Fibroblast of skin of back (primary cell): ENCODE measurements around the gene KAT2B.
A peak's percentile ranks its signal among the peaks of the same experiment; 100 is the strongest.

ENCODE experiments used
- DNase-seq: peaks from one replicate; pipeline ENCODE4 v3.0.0-alpha.2; 2013

The KAT2B gene

DNA sequence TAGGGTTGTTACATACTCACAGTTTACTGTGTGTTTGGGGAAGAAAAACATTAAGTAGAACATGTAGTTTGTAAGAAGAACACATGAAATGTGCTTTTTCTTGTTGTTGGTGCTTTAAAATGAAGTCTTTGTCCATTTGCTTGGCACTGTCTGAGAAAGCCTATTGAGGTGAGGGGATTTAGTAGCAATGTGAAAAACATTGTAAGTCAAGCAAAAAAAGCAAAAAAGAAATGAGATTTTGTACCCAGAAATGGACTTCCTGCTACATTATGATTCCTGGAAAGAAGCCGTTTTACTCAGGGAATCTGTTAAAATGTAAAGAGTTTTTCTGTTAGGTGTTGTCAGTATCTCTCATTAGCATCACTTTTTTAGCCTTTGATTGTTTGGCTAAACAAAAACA lies 59.9 kb downstream of the KAT2B start:
- DNase-seq, result no peak

- no peak for DNase-seq
These were observed 60.8 kb downstream of the KAT2B start for GRCh38 chr3:20101041-20101440.

DNA sequence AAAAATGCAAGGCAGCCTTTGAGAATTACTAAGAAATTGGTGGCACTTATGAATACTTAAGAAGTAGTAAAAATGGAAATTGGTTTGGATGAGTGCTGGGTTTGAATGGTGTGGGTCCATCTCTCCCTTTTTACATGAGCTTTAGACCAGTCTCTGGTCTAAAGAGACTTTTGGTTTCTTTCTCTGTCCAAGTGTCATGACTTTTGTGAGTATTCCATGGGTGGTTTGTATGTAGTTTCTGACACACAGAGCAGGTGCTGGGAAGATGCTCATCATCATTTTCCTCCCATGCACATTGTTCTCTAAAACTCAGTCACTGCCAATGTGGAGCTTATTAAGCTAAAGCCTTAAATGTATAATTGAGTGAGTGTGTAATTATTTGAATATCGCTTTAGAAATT lies 63.5 kb downstream of the KAT2B start:
- no peak for DNase-seq

DNA sequence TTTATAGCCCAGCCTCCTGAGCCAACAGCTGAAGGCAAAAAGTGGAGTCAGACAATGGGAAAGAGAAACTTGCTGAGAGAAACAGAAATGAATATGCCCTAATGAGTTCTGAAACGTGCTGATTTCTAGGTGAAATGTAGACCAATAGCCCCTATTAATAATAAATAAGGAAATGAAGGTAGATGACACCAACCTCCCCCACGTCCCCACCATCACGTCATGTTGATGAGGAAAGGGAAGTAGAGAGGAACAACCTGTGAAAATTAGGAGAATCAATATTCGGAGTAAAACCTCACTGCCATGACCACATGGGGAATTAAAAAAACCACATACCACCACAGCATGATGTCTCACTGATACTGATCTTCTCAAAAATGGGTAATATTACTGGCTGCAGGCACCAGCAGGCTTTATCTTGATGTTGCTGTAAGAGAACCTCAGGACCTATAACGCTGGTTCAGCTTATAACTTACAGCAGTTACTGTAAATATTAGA lies 64.0 kb downstream of the KAT2B start:
- no peak for DNase-seq

DNA sequence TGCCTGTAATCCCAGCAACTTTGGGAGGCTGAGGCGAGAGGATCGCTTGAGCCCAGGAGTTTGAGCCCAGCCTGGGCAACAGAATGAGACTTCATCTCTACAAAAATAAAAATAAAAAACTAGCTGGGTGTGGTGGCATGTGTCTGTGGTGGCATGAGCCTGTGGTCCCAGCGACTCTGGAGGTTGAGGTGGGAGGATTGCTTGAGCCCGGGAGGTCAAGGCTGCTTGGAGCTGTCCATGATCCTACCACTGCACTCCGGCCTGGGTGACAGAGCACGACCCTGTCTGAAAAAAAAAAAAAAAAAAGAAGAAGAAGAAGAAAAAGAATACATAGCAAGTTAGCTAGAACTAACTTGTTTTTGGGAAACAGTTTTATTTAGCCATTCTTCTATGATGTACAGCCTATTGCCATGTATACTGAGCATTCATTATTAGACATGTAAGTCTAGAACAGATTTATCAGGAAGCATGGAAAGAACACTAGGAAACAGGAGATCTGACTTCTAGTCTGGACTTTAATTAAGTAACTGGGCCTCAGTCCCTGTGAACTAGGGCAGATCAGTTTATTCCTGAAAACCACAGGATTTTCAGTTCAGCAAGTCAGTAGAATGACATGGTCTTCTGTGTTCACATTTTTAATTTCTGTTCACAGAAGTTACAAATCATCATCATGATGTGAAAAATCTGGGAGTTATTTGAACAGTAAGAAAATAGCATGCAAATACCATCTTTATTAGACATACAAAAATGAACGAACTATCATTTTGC lies 65.5 kb downstream of the KAT2B start:
- no peak for DNase-seq

DNA sequence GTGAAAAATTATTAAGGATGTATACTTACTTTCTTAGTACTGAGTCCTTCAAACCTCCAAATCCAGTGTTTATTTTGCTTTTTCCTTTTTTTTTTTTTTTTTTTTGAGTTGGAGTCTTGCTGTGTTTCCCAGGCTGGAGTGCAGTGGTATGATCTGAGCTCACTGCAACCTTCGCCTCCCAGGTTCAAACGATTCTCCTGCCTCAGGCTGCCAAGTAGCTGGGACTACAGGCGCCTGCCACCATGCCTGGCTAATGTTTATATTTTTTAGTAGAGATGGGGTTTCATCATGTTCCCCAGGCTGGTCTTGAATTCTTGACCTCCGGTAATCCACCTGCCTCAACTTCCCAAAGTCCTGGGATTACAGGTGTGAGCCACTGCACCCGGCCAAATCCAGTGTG lies 67.5 kb downstream of the KAT2B start:
- DNase-seq, result no peak

- DNase-seq, result no peak
These were observed 68.6 kb downstream of the KAT2B start for GRCh38 chr3:20108869-20109268.

GRCh38 chr3:20110826-20111225 lies 70.6 kb downstream of the KAT2B start:
- no peak for DNase-seq

GRCh38 chr3:20111836-20112235 lies 71.6 kb downstream of the KAT2B start:
- DNase-seq, result no peak

- DNase-seq, result peak; percentile 12
These were observed 80.8 kb downstream of the KAT2B start for GRCh38 chr3:20121088-20121487.

DNA sequence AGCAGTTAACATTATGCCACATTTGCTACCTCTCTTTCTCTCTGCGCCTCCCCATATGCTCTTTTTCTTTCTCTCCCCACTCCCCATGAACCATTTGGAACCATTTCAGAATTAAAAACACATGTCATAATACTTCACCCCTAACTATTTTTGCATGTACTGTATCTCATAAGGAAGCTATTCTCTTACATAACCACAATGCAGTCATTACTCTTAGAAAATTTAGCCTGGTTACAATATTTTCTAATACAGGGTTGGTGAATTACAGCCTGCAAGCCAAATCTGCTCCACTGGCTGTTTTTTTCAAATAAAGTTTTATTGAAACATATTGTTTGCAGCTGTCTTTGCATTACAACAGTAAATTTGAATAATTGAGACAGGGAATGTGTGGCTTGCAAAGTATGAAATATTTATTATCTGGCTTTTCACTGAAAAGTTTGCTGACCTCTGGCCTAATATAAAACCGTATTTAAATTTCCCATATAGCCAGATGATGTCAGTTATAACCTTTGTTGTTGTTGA lies 82.9 kb downstream of the KAT2B start:
- DNase-seq, result no peak

- no peak for DNase-seq
These were observed 85.0 kb downstream of the KAT2B start for GRCh38 chr3:20125289-20125688.

GRCh38 chr3:20125897-20126296 lies 85.7 kb downstream of the KAT2B start:
- DNase-seq, result no peak

DNA sequence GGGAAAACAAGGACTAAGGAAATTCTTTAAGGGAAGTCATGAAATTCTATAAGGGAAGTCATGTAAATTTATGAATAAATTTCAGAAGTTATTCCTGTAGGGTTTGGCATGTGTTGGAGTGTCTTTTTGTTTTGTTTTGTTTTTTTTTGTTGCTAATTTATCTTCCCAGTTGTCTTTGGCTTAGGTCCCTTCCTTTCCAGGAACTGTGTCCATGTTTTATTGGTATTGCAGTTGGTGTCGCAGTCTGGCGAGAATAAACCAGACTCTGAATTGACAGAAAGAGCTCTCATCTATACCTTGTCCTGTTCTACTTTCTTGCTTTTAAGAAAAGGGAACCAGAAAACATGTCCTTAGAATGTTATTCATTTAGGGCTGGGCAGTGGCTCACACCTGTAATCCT lies 88.1 kb downstream of the KAT2B start:
- no peak for DNase-seq

DNA sequence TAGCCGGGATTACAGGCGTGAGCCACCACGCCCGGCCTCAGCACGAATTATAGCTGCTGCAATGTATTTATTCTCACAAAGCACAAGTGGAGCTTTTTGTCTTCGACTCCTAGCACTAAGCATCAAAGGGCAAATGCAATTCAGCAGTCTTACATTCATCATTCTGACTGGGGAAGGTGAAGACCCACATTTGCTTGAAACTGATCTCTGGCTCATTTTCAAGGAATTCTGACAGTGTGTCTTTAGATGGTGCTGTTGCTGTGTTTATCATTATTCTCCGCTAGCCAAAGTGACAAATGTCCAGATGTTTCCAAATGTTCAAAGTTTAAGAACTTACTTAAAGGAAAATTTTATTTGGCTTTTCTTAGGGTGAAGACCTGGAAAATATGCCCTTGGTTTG lies 89.9 kb downstream of the KAT2B start:
- no peak for DNase-seq

DNA sequence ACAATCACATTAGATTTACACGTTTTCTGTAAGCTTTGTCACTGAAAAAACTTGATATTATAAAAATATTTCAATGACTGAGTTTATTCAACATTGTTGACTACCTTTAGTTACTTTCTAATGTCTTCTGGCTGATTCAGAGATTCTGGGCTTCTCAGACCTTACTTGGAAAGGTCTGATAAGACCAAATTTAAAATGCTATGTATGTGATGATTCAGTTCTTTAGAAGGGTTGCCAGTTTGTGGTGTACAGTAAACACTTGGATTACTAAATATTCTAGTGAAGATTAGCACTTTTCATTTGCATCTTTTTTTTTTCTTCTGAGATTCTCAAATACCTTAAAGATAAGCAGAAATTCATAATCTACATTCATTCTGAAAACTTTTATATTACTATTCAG lies 96.0 kb downstream of the KAT2B start:
- DNase-seq, result no peak

DNA sequence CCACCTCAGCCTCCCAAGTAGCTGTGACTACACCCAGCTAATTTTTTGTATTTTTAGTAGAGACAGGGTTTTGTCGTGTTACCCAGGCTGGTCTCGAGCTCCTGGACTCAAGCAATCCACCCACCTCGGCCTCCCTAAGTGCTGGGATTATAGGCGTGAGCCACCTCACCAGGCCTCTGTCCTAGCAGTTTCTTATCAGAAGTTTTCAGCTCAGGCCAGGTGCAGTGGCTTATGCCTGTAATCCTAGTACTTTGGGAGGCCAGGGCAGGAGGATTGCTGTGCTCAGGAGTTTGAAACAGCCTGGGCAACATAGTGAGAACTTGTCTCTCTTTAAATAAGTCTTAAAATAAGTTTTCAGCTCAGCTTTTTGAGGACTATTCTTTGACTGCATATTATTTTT lies 97.4 kb downstream of the KAT2B start:
- DNase-seq, result no peak

- no peak for DNase-seq
These were observed 100.6 kb downstream of the KAT2B start for GRCh38 chr3:20140881-20141280.

DNA sequence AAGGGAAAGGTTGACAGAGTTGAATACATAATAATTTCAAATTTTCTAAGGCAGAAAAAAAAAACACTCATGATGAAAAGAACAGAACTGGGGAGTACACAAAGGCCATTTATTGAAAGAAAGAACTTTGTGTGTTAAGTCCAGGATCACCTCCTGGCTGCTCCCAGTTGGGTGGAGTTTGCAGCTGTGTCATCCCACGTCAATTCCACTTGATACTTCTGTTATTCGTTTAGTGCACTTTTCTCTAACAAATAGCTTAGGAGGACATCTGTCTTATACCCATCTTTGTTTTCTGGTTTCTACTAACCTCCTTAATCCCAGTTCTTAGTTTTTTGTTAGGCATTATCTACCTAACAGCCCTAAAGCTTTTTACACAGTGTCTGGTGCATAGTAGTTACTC lies 101.1 kb downstream of the KAT2B start:
- DNase-seq, result no peak

DNA sequence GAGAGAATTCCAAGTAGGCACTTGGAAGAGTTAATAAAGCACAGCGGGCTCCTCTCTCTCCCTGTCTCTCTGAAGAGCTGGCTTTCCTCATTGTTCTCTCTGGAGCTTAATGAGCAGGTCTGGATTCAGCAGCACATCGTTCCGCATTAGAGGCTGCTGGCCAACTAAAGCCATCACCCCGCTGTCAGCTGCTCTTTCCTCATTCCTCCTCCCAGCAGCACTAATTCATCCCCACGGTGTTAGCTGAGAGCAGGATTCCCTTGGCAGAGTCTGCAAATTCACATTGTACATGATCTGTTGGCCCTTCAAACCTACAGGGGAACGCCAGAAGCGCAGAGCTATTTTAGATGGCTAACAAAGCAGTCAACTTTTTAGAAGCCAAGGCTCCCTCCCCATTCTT lies 101.6 kb downstream of the KAT2B start:
- peak; percentile 3 for DNase-seq

DNA sequence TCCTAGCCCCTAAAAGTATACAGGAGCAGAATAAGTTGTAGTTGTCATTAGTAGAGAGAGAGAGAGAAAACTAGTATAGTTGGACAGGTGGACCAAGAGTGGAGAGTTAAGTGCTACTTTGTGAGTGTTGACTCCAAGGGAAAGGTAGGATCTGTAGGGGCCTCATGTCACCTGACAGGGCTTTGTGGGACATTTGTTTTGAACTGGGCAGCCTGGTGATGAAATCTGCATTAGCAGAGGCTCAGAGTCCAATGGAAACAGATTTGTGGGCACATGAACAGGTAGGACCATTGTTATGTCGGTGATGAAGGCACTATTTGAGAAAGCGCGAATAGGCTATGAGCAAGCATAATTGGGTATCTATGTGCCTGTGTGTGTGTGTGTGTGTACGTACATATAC lies 102.3 kb downstream of the KAT2B start:
- DNase-seq, result no peak

DNA sequence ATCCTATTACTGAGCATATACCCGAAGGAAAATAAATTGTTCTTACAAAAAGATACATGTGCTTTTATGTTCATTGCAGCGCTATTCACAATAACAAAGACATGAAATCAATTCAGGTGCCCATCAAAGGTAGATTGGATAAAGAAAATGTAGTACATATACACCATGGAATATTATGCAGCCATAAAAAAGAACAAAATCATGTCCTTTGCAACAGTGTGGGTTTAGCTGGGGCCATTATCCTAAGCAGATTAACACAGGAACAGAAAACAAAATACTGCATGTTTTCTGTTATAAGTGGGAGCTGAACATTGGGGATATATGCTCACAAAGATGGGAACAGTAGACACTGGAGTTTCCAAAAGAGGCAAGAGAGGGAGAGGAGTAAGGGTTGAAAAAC lies 103.3 kb downstream of the KAT2B start:
- no peak for DNase-seq

GRCh38 chr3:20145874-20146273 lies 105.6 kb downstream of the KAT2B start:
- no peak for DNase-seq

DNA sequence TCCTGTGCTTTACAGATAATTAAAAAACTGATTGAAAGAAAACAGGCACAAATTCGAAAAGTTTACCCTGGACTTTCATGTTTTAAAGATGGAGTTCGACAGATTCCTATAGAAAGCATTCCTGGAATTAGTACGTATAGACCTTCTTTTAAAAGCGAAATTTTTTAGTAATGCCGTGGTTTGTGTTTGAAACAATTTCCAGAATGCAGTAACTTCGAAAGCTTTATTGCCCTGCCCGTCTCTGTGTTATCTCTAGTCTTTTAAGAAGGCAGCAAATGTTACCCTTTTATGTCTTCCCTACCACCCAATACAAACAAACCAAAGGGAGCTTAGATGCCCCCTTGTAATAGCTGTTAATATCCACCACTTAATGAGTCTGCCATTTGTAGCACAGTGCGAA lies 106.1 kb downstream of the KAT2B start:
- no peak for DNase-seq

DNA sequence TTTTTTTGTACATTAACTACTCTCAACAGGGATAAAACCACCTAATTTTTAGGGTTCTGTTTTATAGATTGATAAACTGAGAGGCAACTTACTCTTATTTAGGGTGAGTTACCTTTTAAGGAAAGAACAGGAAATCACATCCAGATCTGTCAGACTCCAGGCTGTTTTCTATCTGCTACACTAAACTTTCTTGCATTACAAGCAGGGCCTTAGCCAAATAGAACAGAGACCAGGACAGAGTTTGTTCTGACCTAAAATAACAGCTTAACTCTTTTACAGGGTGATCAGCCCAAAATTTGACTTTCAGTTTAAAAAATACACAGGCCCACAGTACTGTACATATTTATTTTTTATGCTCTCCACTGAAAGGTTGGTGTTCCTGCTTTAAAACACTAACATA lies 107.1 kb downstream of the KAT2B start:
- DNase-seq, result no peak
